GM12873 (cell line): Measurements from ENCODE around the gene SGIP1.

ENCODE experiments used
- CTCF ChIP-seq: IDR thresholded peaks from 2 replicates; pipeline ENCODE4 v1.5.1; 2012; ENCODE audit warnings: low read depth, mild to moderate bottlenecking, moderate library complexity, low read length, control low read depth; ENCODE audit not compliant: insufficient read depth; ENCODE audit errors: missing control alignments

The SGIP1 gene

DNA sequence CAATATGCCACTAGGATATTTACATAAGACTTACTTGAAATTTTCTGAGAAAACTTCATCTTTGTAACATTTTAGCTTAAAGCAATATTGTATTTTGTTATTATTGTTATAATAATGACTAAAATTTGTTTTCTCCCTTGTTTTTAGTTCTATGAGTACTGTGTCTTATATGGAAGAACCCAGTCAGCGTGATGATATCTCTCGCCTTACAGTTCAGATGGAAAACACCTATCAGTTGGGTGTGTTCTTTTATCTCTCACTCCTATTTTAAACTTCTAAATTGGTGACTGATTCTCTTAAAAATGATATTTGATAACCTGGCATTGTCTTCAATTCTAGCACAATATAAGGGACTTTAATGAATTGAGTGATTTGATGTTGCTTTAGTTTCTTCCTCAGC, 236.3 kb downstream of the SGIP1 start:
- TF ChIP-seq CTCF: no peak

DNA sequence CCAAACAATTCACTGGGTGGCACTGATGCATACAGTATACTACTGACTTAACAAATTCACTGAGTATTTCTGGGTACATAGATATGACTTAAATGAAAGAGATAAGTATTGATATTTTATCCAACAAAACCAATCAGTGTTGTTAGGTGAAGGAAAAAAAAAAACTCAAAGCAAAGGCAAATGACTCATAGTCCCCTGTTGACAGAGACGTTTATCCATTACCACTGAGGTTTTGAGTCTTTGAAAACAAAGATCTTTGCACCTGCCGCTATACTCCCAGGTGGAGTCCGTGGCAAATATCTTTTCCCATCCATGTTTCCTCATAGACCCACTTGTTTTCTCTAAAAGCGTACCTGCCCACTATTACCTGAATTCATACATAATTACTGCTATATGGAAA, 236.7 kb downstream of the SGIP1 start:
- TF ChIP-seq CTCF: no peak

DNA sequence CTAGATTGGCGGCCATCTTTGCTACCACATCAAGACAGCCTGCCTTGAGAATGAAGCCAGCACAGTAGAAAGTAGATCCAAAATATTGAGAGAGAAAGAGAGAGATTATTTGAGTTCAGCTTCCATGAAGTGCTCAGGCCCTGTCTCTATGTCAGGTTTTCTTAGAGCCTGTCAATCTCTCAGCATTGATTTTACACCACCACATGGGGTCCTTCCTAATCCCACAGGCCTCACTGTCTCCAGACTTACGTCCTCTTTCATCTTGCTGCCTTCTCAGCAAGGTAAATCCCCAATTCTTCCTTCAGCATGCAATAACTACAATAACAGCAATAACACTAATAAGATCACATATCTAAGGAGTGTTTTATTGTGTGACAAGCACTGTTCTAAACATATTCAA, 239.3 kb downstream of the SGIP1 start:
- no peak for TF ChIP-seq CTCF

- TF ChIP-seq CTCF: no peak
These were observed 240.5 kb downstream of the SGIP1 start for GRCh38 chr1:66774438-66774837.

DNA sequence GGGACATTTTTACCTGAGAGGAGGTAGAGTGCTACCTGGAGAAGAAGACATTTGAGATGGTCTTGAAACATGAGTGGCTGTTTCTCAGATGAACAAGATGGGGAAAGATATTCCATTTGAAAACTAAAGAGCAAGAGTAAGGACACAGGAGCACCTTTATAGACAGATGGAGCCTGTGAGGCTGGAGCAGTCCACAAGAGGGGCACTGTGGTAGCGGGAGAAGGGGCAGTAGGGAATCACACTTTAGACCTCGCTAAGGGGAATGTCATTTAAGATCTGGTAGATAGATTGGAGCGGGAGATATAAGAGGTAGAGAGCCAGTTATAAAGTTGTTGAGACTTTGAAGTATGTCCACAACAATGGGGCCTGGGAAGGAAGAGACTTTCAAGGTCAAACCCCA, 241.7 kb downstream of the SGIP1 start:
- no peak for TF ChIP-seq CTCF

- no peak for TF ChIP-seq CTCF
These were observed 243.9 kb downstream of the SGIP1 start for GRCh38 chr1:66777831-66778230.

GRCh38 chr1:66778266-66778665, 244.3 kb downstream of the SGIP1 start:
- no peak for TF ChIP-seq CTCF

DNA sequence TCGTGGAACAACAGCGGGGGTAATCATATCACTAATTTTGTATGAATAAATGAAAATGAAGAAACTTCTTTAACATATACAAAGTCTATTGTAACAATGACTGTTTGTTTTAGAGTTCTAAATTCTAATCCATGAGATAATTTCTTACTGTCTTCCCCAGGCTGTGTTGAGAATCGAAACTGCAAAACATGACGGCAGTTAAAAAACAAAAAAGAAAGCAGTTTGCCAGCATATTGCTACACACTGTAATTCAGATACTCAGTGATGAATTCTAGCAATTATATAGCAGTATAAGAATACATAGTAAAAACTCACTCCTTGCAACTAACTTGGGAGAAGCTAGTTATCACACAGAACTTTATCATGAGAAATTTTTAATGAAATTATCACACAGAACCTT, 245.0 kb downstream of the SGIP1 start:
- TF ChIP-seq CTCF: no peak
